Left kidney (tissue), 2 donors: Measurements from ENCODE around the gene TUBGCP6. TPM values are rescaled to one million over a fixed set of nuclear protein-coding genes. Genes with fewer than 3 reads are reported as not detected.
"Not testable (repeated sequence)": the region's sequence is repeated elsewhere in the genome, so short reads cannot be mapped to it uniquely, and the experiment has no call there.

Experiments
- DNase-seq: peaks from one replicate; pipeline ENCODE4 v3.0.0-alpha.2; 2013
- polyA plus RNA-seq: library from polyadenylated mRNA; unstranded; fragments of 120-200 nt; gene quantifications from one replicate; pipeline ENCODE4 v1.2.1, GENCODE V29; 2013; ENCODE audit not compliant: insufficient read length

TUBGCP6 gene
- polyA plus RNA-seq, 1 donor: 39.5 TPM

GRCh38 chr22:50280708-50281383, 36.0 kb upstream of the TUBGCP6 start:
- DNase-seq: no peak

DNA sequence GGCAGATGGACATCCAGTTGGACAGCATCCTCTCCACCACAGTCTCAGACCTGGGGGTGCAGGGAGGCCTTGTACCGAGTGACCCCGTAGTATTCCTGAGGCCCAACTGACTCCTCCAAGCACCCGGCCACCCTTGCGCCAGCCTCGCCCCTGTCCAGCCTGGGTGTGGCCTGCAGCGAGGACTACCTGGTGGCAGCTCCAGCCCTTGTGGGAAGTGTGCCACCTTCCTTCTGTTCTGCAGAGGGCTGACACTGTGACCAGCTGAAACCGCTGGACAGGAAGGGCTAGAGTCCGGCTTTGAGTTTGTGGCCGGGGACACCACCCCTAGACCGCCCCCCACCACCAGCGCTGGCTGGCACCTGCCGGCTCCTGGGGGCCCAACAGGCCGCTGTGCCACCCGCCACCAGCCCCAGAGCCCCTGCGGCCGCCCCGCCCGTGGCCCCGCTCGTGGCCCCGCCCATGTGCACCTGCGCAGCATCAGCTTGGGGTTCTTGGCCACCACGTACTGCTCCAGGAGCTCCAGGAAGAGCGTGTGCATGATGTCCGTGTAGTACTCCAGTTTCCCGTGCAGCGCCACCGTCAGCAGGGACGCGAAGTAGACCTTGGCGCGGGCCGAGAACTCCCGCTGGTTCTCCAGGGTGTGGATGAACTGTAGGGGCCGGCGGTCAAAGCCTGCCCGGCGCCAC, 35.3 kb upstream of the TUBGCP6 start:
- DNase-seq: no peak

GRCh38 chr22:50278956-50279619, 34.3 kb upstream of the TUBGCP6 start:
- DNase-seq: no peak

DNA sequence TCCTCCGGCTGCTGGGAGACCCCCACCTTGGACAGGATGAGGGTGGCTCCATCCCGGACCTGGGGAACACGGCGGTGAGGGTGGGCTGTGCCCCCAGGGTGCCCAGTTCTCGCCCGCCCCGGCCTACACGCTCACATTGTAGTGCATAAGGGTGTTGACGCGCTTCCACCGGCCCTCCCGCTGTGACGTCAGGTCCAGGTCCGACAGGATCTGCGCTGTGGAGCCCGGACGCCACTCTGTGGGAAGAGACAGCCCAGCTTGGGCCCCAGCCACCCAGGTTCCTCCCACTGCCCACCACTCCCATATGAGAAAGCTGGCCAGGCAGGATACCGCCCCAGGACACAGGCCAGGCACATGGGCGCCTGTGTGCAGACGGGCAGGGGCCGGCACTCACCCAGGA, 33.6 kb upstream of the TUBGCP6 start:
- no peak for DNase-seq

GRCh38 chr22:50277761-50278160, 32.9 kb upstream of the TUBGCP6 start:
- no peak for DNase-seq

DNA sequence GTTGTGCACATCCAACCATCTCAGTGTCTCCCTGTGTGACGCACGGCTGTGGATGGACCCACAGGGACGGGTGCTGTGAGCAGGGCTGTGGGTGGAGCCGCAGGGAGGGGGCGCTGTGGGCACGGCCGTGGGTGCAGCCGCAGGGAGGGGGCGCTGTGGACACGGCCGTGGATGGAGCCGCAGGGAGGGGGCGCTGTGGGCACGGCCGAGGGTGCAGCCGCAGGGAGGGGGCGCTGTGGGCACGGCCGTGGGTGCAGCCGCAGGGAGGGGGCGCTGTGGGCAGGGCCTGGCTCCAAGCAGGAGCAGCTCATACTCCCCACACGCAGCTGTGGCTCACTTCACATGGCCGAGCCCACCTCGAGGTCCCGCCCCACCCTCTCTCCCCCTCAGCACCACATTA, 31.3 kb upstream of the TUBGCP6 start:
- no peak for DNase-seq

DNA sequence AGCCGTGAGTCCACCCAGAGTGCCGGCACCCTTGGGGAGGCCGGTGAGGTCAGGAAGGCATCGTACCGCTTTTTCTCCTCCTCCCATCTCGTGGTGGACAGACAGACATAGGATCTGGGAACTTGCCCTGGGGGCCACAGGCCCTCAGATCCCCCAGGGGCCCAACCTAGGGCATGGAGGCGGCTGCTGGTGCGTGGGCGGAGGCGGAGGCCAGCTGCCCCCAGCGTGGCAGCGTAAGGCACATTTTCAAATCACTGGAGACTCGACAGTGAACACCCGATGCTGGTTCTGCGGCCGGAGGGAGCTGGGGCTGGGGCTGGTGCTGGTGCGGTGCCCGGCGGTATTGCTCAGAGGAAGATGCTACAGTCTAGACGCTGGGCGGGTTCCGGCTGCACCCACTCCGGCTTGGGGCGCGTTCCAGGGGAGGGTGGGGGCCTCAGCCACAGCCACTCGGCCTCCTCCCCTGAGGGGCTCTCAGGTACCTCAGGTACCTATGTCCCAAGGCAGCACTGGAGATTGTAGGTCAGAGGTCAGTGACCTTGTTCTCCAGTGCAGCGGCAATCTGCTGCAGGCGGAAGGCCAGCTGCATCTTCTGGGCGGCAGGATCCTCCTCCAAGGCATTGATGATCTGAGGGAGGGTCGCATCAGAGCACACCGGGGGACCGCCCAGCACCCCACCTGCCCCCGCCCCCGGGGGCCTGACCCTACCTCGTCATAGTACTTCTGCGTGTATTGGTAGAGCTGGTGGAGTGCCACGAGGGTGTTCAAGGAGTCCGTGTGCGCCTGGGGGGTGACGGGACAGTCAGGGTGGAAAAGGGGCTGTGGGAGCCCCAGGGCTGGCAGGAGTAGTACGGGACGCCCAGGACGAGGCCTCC, 30.6 kb upstream of the TUBGCP6 start:
- no peak for DNase-seq

DNA sequence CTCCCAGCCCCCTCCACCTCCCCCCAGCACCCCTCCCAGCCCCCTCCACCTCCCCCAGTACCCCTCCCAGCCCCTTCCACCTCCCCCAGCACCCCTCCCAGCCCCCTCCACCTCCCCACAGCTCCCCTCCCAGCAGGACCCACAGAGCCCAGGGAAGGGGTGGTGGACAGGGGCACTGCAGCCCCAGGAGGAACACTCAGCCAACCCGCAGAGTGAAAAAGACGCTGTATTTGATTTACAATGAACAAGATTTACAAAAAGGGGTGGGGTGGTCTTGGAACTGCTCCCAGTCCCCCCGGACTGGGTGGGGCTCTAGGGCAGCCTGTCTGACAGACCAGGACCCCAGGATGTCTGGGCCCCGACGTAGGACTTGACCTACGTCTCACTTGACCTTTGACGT, 29.9 kb upstream of the TUBGCP6 start:
- no peak for DNase-seq

DNA sequence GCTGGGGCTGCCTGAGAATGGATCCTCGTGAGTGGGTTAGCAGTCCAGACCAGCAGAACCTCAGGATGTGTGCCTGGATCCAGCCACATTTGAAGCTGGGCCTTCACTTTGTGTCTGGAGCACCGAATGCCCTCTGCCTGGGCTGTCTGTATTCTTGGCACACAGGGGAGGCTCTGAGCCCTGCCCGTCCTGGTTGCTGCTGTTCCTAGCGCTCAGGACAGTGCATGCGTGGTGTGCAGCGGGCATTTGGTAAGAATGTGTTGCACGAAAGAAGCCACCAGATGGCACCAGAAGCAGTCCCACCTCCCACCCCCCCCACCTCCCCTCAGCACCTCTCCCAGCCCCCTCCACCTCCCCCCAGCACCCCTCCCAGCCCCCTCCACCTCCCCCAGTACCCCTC, 29.5 kb upstream of the TUBGCP6 start:
- DNase-seq: no peak

DNA sequence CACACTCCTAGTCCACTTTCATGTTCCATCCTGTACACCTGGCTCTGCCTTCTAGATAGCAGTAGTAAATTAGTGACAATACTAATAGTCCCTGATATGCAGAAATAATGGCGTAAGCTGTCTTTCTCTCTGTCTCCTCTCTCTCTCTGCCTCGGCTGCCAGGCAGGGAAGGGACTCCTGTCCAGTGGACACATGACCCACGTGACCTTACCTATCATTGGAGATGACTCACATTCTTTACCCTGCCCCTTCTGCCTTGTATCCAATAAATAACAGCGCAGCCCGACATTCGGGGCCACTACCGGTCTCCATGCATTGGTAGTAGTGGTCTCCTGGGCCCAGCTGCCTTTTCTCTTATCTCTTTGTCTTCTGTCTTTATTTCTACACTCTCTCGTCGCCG, 29.0 kb upstream of the TUBGCP6 start:
- DNase-seq: not testable (repeated sequence)

DNA sequence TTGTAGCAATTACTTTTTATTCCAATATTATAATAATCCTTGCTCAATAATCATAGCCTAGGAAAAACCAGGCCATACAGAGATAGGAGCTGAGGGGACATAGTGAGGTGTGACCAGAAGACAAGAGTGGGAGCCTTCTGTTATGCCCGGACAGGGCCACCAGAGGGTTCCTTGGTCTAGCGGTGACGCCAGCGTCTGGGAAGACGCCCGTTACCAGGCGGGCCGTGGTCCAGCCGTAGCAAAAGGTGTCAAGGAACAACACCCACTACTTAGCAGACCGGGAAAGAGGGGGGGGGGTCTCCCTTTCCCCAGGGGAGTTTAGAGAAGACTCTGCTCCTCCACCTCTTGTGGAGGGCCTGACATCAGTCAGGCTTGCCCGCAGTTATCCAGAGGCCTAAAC, 28.5 kb upstream of the TUBGCP6 start:
- not testable (repeated sequence) for DNase-seq

DNA sequence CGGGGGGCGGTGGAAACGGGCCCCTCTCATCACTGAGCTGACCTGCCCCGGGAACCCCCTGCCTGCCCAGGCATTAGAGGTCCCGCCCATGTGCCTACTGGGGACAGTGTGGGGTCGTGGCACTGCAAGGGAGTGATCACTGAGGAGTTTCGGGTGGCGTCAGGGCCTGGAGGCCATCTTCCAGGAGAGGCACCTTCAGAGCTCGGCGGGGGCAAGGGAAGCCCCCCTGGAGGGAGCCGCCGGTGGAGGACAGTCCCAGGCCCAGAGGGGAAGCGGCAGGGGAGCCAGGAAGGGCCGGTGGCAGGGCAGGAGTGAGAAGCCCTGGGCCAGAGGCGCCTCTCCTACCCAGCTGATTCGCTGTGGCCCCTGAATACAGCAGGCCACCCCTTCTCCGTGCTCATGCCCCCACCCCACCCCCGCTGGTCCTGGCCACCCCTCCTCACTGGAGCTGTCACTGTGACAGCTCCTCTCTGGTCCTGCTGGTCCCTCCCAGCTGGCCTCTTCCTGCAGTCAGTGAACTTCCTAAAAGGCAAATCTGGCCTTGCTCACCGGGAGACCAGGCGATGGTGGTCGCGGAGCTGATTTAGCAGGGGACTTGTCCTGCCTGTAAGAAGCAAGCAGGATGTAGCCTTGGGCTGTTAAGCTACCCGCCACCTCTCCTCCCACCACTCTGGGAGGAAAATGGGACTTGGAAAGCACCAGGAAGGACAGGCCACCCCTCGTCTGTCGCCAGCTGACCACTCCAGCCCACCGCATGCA, 27.4 kb upstream of the TUBGCP6 start:
- no peak for DNase-seq

DNA sequence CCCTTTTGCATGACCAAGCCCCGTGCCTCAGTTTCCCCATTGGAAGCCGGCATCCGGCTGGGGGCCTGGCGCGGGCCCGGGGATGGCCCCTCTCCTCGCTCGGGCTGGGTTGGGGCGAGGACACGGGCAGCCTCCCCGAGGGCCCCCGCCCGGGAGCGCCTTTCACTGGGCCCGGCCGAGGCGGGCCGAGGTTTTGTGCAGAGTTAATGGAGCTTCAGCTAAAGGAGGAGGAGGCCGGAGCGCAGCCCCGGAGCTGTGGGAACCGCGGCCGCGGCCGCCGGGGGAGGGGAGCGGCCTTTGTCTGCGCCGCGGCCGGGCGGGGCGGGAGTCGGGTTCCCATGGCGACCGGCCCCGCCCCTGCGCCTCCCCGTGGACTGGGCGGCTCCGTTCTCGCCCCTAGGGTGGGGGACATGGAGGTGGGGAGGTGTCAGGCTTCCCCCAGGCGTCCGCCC, 26.7 kb upstream of the TUBGCP6 start:
- no peak for DNase-seq

GRCh38 chr22:50270666-50271394, 26.0 kb upstream of the TUBGCP6 start:
- DNase-seq: no peak

GRCh38 chr22:50269970-50270665, 25.3 kb upstream of the TUBGCP6 start, which contains the start of gene MAPK11:
TSS of gene MAPK11 (minus strand) at chr22:50270380. CDS start at chr22:50270292, 88 bp downstream.
- DNase-seq: no peak

DNA sequence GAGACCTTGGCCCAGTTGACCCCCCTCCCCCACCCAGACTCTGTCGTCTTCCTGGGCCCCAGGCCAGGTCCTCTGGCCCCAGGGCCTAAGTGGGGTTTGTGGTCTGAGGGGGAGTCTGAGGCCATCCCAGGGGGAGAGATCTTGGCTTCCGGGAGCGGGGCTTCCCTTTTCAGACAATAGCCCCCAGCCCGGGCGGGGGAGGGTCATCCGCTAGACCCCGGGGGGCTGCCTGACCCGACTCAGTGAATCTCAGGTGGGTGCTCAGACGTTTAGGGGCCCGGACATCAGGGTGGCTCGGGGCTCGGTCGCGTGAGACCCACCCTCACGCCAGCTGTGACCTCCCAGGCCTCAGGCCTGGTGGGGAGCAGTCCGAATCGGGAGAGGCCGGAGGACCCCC, 24.7 kb upstream of the TUBGCP6 start:
- no peak for DNase-seq

DNA sequence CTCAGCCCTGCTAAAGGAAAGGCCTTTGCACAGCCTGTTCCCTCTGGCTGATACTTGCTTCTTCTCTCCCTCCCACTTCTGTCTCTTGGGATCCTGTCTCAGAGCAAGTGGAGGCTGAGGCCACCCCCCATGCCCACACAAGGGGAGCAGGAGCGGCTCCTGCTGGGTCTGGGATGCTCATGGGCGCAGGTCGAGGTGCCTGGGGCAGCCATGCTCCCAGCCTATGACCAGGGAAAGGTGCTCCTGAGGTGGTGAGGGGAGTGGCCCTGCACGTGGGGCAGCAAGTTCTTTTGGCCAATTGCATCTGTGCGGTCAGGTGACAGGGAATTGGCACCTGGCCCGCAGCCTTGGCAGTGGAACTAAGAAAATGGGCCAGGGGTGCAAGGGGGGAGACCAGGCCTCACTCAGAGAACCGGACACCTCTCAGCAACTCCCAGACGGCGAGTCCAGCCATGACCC, 23.9 kb upstream of the TUBGCP6 start:
- no peak for DNase-seq

DNA sequence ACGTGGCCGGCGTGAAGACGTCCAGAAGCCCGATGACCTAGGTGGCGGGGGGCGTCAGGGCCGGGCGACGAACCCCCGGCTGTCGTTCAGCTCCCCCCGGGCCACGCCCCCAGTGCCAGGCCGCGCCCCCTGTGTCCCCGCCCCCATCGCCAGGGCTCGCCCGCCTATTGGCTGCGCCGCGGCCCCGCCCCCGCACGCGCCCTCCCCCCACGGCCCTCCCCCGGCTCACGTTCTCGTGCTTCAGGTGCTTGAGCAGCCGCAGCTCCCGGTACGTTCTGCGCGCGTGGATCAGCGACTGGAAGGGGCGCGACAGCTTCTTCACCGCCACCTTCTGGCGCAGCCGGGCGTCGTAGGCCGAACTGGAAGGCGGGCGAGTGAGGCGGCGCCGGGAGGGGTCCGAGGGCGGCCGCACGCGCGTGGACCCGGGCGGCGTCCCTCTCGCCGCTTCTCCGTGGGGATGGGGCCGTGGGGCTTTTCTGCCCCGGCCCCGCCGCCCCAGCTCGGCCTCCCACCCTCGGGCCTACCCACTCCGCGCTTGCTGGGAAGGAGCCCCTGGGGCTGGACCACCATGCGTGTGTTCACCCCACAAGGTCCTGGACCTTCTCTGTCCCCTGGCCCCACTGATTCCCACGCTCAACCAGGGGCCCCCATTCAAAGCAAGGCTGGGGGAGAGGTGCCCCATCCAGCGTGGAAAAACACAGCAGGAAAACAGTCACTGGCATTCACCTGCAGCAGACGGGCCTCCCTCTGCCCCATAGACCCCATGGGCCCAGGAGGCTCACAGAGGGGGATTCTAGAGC, 23.0 kb upstream of the TUBGCP6 start:
- DNase-seq: no peak

DNA sequence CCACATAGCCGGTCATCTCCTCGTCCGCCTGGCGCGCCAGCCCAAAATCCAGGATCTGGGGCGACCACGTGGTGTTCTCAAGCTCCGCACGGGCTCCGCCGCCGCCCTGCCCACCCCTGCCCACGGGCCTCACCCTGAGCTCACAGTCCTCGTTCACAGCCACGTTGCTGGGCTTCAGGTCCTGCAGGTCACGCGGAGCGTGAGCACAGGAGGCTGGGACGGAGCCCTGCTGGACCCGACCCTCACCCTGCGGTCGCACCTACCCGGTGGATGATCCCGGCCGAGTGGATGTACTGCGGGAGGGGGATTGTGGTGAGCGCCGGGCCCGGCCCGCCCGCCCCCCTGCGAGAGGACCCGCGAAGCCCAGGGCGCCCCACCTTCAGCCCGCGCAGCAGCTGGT, 22.2 kb upstream of the TUBGCP6 start:
- no peak for DNase-seq
